ENCODE data around the gene STK11IP. TPM values are rescaled to one million over a fixed set of nuclear protein-coding genes. Genes with fewer than 3 reads are reported as not detected.
A peak's percentile ranks its signal among the peaks of the same experiment; 100 is the strongest.

Gene STK11IP
- total and polyA plus RNA-seq, 9 of the 15 experiments (the other 6 are each of a cell fraction or from before 2014, with no cell fraction given) = 0.52 to 21.7 (median 5.6) TPM

DNA sequence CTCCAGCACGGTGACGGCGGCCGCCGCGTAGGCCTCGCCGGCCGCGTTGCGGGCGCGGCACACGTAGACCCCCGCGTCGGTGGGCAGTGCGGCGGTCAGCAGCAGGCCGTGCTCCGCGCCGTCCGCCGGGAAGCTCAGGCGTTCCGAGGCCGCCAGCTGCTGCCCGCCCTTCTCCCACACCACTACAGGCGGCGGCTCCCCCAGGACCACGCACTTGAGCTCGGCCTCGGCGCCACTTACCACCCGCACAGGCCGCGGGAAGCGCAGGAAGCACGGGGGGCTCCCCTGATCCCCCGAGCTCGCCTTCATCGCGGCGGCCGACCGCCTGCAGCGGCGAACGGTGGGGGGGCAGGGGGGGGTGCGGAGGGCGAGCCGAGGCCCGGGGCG lies 26.7 kb upstream of the STK11IP start (continued):
- no peak for TF ChIP-seq ZNF212 (CRISPR knock-in tag; IDR thresholded peaks at IDR 0.05)
- no peak for TF ChIP-seq NR2F6 (CRISPR knock-in tag; IDR thresholded peaks at IDR 0.05)
- no peak for TF ChIP-seq E2F1 (CRISPR knock-in tag; IDR thresholded peaks at IDR 0.05)
- TF ChIP-seq NFATC3 (IDR thresholded peaks at IDR 0.05) = no peak
- TF ChIP-seq ZNF274 (IDR thresholded peaks at IDR 0.05; ENCODE audit: borderline replicate concordance, low read depth, low read length) = no peak
- peak; percentile 25 for TF ChIP-seq KDM5B (IDR thresholded peaks at IDR 0.05; ENCODE audit: insufficient replicate concordance, low read depth, low read length)
- no peak for TF ChIP-seq ZNF609 (CRISPR knock-in tag; IDR thresholded peaks at IDR 0.05; ENCODE audit: borderline replicate concordance)
- no peak for TF ChIP-seq RBM14 (IDR thresholded peaks at IDR 0.05; ENCODE audit: borderline replicate concordance, insufficient read depth, low read depth, low read length)
- no peak for TF ChIP-seq NFYB (IDR thresholded peaks at IDR 0.05; ENCODE audit: extremely low read depth, insufficient read length)
- TF ChIP-seq, protein P1, sequence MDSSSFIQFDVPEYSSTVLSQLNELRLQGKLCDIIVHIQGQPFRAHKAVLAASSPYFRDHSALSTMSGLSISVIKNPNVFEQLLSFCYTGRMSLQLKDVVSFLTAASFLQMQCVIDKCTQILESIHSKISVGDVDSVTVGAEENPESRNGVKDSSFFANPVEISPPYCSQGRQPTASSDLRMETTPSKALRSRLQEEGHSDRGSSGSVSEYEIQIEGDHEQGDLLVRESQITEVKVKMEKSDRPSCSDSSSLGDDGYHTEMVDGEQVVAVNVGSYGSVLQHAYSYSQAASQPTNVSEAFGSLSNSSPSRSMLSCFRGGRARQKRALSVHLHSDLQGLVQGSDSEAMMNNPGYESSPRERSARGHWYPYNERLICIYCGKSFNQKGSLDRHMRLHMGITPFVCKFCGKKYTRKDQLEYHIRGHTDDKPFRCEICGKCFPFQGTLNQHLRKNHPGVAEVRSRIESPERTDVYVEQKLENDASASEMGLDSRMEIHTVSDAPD (CRISPR knock-in tag; IDR thresholded peaks at IDR 0.05) = no peak
- no peak for TF ChIP-seq KDM1A (IDR thresholded peaks at IDR 0.05)
- no peak for TF ChIP-seq ZC3H8 (IDR thresholded peaks at IDR 0.05)
- no peak for TF ChIP-seq ETV6 (IDR thresholded peaks at IDR 0.05; ENCODE audit: borderline replicate concordance in 1 of 2, low read depth in 2 of 2, low read length in 1 of 2)
- TF ChIP-seq ETV6 (CRISPR knock-in tag; IDR thresholded peaks at IDR 0.05; ENCODE audit: borderline replicate concordance) = no peak
- TF ChIP-seq, protein P2, sequence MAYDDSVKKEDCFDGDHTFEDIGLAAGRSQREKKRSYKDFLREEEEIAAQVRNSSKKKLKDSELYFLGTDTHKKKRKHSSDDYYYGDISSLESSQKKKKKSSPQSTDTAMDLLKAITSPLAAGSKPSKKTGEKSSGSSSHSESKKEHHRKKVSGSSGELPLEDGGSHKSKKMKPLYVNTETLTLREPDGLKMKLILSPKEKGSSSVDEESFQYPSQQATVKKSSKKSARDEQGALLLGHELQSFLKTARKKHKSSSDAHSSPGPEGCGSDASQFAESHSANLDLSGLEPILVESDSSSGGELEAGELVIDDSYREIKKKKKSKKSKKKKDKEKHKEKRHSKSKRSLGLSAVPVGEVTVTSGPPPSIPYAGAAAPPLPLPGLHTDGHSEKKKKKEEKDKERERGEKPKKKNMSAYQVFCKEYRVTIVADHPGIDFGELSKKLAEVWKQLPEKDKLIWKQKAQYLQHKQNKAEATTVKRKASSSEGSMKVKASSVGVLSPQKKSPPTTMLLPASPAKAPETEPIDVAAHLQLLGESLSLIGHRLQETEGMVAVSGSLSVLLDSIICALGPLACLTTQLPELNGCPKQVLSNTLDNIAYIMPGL (CRISPR knock-in tag; IDR thresholded peaks at IDR 0.05) = no peak
- 0 out of 4 replicates have a peak, but pooled peaks of 1 of the 2 experiments have one; percentile 31 for TF ChIP-seq NONO (IDR thresholded peaks at IDR 0.05; ENCODE audit: low read depth in 2 of 2, low read length in 1 of 2)
- TF ChIP-seq NR2C2 (CRISPR knock-in tag; IDR thresholded peaks at IDR 0.05) = no peak
- no peak for TF ChIP-seq NR2C2 (tag; IDR thresholded peaks at IDR 0.05)
- TF ChIP-seq ZZZ3 (IDR thresholded peaks at IDR 0.05) = no peak
- no peak for TF ChIP-seq ZNF217 (CRISPR knock-in tag; IDR thresholded peaks at IDR 0.05)

All from K562 (cell line).